GM18519 (cell line): ENCODE data around the gene RPS27.
"Not testable (repeated sequence)": the region's sequence is repeated elsewhere in the genome, so short reads cannot be mapped to it uniquely, and the experiment has no call there.

Experiments used
- ATAC-seq: cut with Tn5 transposase; IDR thresholded peaks from one replicate; pipeline ENCODE4 v1.9.1; 2021; ENCODE audit warnings: mild to moderate bottlenecking, moderate library complexity; ENCODE audit not compliant: unreplicated experiment, low FRiP score

RPS27 gene

GRCh38 chr1:153984123-153984894 lies 6.3 kb upstream of the RPS27 start:
- ATAC-seq = no peak

- no peak for ATAC-seq
Measured at GRCh38 chr1:153985341-153985912, 5.1 kb upstream of the RPS27 start.

GRCh38 chr1:153985941-153986761 lies 4.4 kb upstream of the RPS27 start, which contains the start of gene RAB13:
TSS of gene RAB13 (minus strand) at chr1:153986339. CDS start at chr1:153986236, 103 bp downstream.
- no peak for ATAC-seq

GRCh38 chr1:153987621-153988020 lies 2.9 kb upstream of the RPS27 start:
- ATAC-seq = no peak

- no peak for ATAC-seq
Measured at GRCh38 chr1:153991151-153991630, 629 bp downstream of the RPS27 start.

GRCh38 chr1:153991806-153992205 lies 1.2 kb downstream of the RPS27 start:
- no peak for ATAC-seq

- ATAC-seq = no peak
Measured at GRCh38 chr1:153995202-153995601, 4.6 kb downstream of the RPS27 start.

- ATAC-seq = no peak
Measured at GRCh38 chr1:153995640-153996039, 5.1 kb downstream of the RPS27 start.

GRCh38 chr1:153996882-153997281 lies 6.3 kb downstream of the RPS27 start:
- ATAC-seq = not testable (repeated sequence)

- no peak for ATAC-seq
Measured at GRCh38 chr1:154000420-154000819, 9.9 kb downstream of the RPS27 start.

- no peak for ATAC-seq
Measured at GRCh38 chr1:154006136-154006535, 15.6 kb downstream of the RPS27 start.

GRCh38 chr1:154012129-154012528 lies 21.6 kb downstream of the RPS27 start:
- ATAC-seq = no peak

- ATAC-seq = not testable (repeated sequence)
Measured at GRCh38 chr1:154012543-154012942, 22.0 kb downstream of the RPS27 start.

GRCh38 chr1:154014154-154014907 lies 23.8 kb downstream of the RPS27 start:
- ATAC-seq = no peak

- ATAC-seq = no peak
Measured at GRCh38 chr1:154019269-154019668, 28.7 kb downstream of the RPS27 start.

GRCh38 chr1:154019940-154020339 lies 29.4 kb downstream of the RPS27 start:
- no peak for ATAC-seq

GRCh38 chr1:154033697-154034096 lies 43.1 kb downstream of the RPS27 start:
- ATAC-seq = not testable (repeated sequence)
